Osteoblast (primary cell): Measurements from ENCODE around the gene RAD51B. TPM values are rescaled to one million over a fixed set of nuclear protein-coding genes. Genes with fewer than 3 reads are reported as not detected.

Experiments used
- DNase-seq: peaks from one replicate; pipeline ENCODE4 v3.0.0; 2011; ENCODE audit warnings: low spot score, mixed read lengths; ENCODE audit not compliant: insufficient read length; ENCODE audit errors: missing footprints
- H2AFZ ChIP-seq: 2 replicates; pipeline ENCODE4 v1.6.0; 2011; ENCODE audit warnings: mild to moderate bottlenecking, low read length
- H3K27ac ChIP-seq: 2 replicates; pipeline ENCODE4 v1.5.1; 2011; ENCODE audit warnings: mild to moderate bottlenecking, low read depth, low read length, moderate library complexity
- H3K27me3 ChIP-seq: 2 replicates; pipeline ENCODE4 v1.6.0; 2012; ENCODE audit warnings: mild to moderate bottlenecking, control low read depth, inconsistent platforms, low read length, moderate library complexity; ENCODE audit not compliant: insufficient read depth
- H3K36me3 ChIP-seq: 2 replicates; pipeline ENCODE4 v1.5.1; 2011; ENCODE audit warnings: mild to moderate bottlenecking, low read length, control low read depth, moderate library complexity; ENCODE audit not compliant: insufficient read depth
- H3K4me1 ChIP-seq: 2 replicates; pipeline ENCODE4 v1.5.1; 2011; ENCODE audit warnings: mild to moderate bottlenecking, low read length, control low read depth, moderate library complexity; ENCODE audit not compliant: insufficient read depth
- H3K4me2 ChIP-seq: 2 replicates; pipeline ENCODE4 v1.6.0; 2011; ENCODE audit warnings: mild to moderate bottlenecking, low read length; ENCODE audit not compliant: insufficient read depth
- H3K4me3 ChIP-seq: fragments of 200-600 bp; sonication (generic); 3 replicates; pipeline ENCODE4 v1.5.1; 2012; ENCODE audit warnings: mild to moderate bottlenecking, low read length, inconsistent platforms; ENCODE audit not compliant: insufficient read depth
- H3K79me2 ChIP-seq: 2 replicates; pipeline ENCODE4 v1.6.0; 2012; ENCODE audit warnings: mild to moderate bottlenecking, low read length, control low read depth, inconsistent platforms; ENCODE audit not compliant: insufficient read depth
- H3K9me3 ChIP-seq: 2 replicates; pipeline ENCODE4 v1.5.1; 2011; ENCODE audit warnings: low read depth, low read length, control low read depth
- H4K20me1 ChIP-seq: 2 replicates; pipeline ENCODE4 v1.6.0; 2012; ENCODE audit warnings: mild to moderate bottlenecking, low read length, control low read depth; ENCODE audit not compliant: insufficient read depth
- total RNA-seq: library from RNA; depleted of rRNA; stranded (reverse); fragments of >200 nt; gene quantifications from 2 replicates; pipeline ENCODE4 v1.2.3, GENCODE V29; 2012
- TF ChIP-seq, protein P1 (sequence below): IDR thresholded peaks from 2 replicates; pipeline ENCODE4 v1.5.1; 2011; ENCODE audit warnings: mild to moderate bottlenecking, low read depth, low read length, moderate library complexity; ENCODE audit errors: extremely low read depth

RAD51B gene
- total RNA-seq, 1 donor, result 13.8 TPM

DNA sequence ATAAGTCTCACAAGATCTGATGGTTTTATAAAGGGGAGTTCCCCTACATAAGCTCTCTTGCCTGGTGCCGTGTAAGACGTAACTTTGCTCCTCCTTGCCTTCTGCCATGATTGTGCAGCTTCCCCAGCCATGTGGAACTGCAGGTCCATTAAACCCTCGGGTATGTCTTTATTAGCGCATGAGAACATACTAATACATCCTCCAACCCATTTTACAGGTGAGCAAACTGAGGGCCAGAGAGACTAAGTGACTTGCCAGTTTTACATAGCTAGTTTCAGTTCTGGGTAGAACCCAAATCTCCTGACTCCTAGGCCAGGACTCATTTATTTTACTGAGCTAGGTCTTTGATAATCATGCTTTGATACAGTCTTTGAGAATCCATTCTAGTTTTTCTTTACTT is 406.9 kb downstream of the RAD51B start:
- no peaks in the 10 kb centered on the region for H3K79me2 ChIP-seq
- no peak overlapping the region for H3K27ac ChIP-seq
- no peak for DNase-seq
- H2AFZ ChIP-seq, result no peak overlapping the region
- H3K36me3 ChIP-seq, result no peaks in the 10 kb centered on the region
- H4K20me1 ChIP-seq, result no peaks in the 10 kb centered on the region
- H3K27me3 ChIP-seq, result no peaks in the 10 kb centered on the region
- TF ChIP-seq, protein P1, sequence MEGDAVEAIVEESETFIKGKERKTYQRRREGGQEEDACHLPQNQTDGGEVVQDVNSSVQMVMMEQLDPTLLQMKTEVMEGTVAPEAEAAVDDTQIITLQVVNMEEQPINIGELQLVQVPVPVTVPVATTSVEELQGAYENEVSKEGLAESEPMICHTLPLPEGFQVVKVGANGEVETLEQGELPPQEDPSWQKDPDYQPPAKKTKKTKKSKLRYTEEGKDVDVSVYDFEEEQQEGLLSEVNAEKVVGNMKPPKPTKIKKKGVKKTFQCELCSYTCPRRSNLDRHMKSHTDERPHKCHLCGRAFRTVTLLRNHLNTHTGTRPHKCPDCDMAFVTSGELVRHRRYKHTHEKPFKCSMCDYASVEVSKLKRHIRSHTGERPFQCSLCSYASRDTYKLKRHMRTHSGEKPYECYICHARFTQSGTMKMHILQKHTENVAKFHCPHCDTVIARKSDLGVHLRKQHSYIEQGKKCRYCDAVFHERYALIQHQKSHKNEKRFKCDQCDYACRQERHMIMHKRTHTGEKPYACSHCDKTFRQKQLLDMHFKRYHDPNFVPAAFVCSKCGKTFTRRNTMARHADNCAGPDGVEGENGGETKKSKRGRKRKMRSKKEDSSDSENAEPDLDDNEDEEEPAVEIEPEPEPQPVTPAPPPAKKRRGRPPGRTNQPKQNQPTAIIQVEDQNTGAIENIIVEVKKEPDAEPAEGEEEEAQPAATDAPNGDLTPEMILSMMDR, result no peak
- H3K4me3 ChIP-seq, result no peak overlapping the region
- no peaks in the 10 kb centered on the region for H3K9me3 ChIP-seq
- H3K4me1 ChIP-seq, result peaks cover 13% of the 10 kb centered on the region
- no peak overlapping the region for H3K4me2 ChIP-seq

- Histone ChIP-seq H3K4me1 (peaks cover 34% of the 10 kb centered on the region), H3K4me3 (no peak overlapping the region), H3K4me2 (no peak overlapping the region), H3K79me2 (no peaks in the 10 kb centered on the region), H3K36me3 (no peaks in the 10 kb centered on the region), H4K20me1 (no peaks in the 10 kb centered on the region), H2AFZ (no peak overlapping the region), H3K9me3 (no peaks in the 10 kb centered on the region), H3K27ac (no peak overlapping the region), H3K27me3 (no peaks in the 10 kb centered on the region)
- TF ChIP-seq, protein P1, result no peak
- DNase-seq, result no peak
Observed at GRCh38 chr14:68228656-68229055, 409.1 kb downstream of the RAD51B start.

DNA sequence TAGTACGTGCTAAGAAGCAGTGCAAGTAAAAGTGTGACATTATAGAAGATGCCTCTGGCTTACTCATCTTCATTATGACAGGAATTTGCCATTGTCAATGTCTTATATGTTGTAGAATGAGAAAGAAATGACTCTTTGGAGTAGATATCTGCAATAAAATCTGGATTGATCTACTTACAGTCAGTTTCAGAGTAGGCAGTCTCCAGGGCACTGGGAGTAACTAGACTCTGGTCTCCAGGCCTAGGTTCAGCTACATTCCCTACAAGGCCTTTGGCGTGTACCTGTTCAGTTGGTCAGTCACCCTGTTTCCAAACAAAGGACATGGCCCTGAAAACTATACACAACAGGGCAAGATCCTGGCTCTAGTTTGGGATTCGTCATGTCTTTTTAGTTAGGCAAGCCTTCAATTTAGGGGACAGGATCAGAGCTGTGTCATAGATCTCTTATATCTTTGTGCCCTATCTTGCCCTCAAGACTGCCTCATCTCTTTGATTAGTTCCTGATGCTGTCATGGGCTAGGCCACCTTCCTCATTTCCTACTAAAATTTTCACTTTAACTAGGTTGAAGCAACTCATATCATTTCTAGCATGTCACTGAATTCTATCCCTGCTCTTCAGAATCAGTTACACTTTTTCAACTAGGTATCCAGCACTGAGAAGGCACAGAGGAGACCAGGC is 410.0 kb downstream of the RAD51B start:
- Histone ChIP-seq H4K20me1 (no peaks in the 10 kb centered on the region), H3K4me3 (no peak overlapping the region), H3K27me3 (no peaks in the 10 kb centered on the region), H3K79me2 (no peaks in the 10 kb centered on the region), H3K4me1 (peaks cover 35% of the 10 kb centered on the region), H3K4me2 (no peak overlapping the region), H3K36me3 (no peaks in the 10 kb centered on the region), H2AFZ (no peak overlapping the region), H3K9me3 (no peaks in the 10 kb centered on the region), H3K27ac (no peak overlapping the region)
- DNase-seq, result no peak
- TF ChIP-seq, protein P1, result no peak

DNA sequence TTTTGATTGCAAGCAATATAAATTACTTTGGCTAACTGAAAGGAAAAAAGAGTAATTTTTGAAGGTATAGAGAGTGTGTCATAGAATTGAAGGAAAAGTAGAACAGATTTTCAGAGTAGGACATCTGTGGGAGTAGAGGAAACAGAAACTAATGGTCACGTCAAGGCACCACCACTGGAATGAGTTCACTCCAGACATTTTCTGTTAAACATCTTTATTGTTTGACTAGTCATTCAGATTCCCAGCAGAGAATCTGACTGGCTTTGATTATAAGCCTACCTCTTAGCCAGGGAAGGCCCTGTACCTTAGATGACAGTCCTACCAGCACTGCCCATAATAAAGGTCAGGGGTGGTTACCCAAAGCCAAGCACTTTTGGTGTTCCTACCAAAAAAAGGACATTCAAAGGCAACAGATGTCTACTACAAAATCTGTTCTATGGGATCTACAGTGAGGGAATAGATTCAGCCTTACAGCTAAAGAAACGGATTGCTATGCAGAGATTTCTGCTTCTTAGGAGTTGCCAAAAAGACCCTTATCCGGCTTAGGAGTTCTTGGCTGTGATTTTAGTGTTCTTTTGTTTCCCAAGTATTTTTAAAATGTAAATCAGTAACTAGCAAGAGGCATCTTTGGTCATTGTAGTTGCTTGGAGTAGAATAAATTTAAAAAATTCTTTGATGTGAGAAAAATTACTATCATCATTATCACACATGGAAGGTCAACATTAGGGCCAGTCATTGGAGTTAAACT is 410.8 kb downstream of the RAD51B start:
- Histone ChIP-seq H2AFZ (peak overlapping the region; percentile 31), H3K4me3 (no peak overlapping the region), H3K79me2 (no peaks in the 10 kb centered on the region), H3K4me1 (peaks cover 35% of the 10 kb centered on the region), H3K27me3 (no peaks in the 10 kb centered on the region), H3K9me3 (no peaks in the 10 kb centered on the region), H3K27ac (peak overlapping the region; percentile 94), H3K36me3 (no peaks in the 10 kb centered on the region), H4K20me1 (no peaks in the 10 kb centered on the region), H3K4me2 (no peak overlapping the region)
- no peak for DNase-seq
- TF ChIP-seq, protein P1, result no peak
